ENCODE results near the gene ATP9A.

The ATP9A gene

GRCh38 chr20:51680067-51680749 lies 88.0 kb downstream of the ATP9A start:
- DNase-seq (ENCODE audit: low spot score): no peak
- TF ChIP-seq CTCF (IDR thresholded peaks at IDR 0.05; ENCODE audit: extremely low read depth, missing control alignments): no peak

GRCh38 chr20:51679254-51679921 lies 88.8 kb downstream of the ATP9A start:
- no peak for TF ChIP-seq CTCF (IDR thresholded peaks at IDR 0.05; ENCODE audit: extremely low read depth, missing control alignments)
- DNase-seq (ENCODE audit: low spot score): no peak

- TF ChIP-seq CTCF (IDR thresholded peaks at IDR 0.05; ENCODE audit: extremely low read depth, missing control alignments): no peak
- DNase-seq (ENCODE audit: low spot score): no peak
Measured at GRCh38 chr20:51678026-51678697, 90.0 kb downstream of the ATP9A start.

- TF ChIP-seq CTCF (IDR thresholded peaks at IDR 0.05; ENCODE audit: extremely low read depth, missing control alignments): no peak
- no peak for DNase-seq (ENCODE audit: low spot score)
Measured at GRCh38 chr20:51668947-51669346, 99.2 kb downstream of the ATP9A start.

- no peak for TF ChIP-seq CTCF (IDR thresholded peaks at IDR 0.05; ENCODE audit: extremely low read depth, missing control alignments)
- DNase-seq (ENCODE audit: low spot score): no peak
Measured at GRCh38 chr20:51668515-51668914, 99.7 kb downstream of the ATP9A start.

GRCh38 chr20:51667491-51667890 lies 100.7 kb downstream of the ATP9A start:
- no peak for TF ChIP-seq CTCF (IDR thresholded peaks at IDR 0.05; ENCODE audit: extremely low read depth, missing control alignments)
- DNase-seq (ENCODE audit: low spot score): no peak

- no peak for DNase-seq (ENCODE audit: low spot score)
- no peak for TF ChIP-seq CTCF (IDR thresholded peaks at IDR 0.05; ENCODE audit: extremely low read depth, missing control alignments)
Measured at GRCh38 chr20:51667002-51667408, 101.2 kb downstream of the ATP9A start.

All from GM20000 (cell line).